ENCODE measurements around the gene KLHL14.

DNA sequence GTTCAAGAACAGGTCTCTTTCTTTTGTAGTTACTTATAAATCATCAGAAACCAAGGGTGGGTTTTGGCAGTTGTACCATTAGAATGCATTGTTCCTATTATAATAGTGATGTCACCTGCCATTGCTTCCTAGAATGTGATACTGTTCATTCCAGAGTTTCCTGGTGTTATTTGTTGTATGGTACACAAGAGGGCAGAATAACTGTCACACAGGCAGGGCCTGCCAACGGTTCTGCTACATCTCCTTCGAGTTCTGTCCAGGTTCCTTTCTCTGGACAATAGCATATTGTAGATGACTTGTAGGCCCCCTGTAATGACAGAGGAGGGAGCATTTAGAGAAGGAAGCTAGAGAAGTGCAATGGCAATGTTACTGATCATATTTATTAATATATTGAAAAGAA is 98.3 kb downstream of the KLHL14 start:
- TF ChIP-seq SMC3 (IDR thresholded peaks at IDR 0.05): no peak
- no peak for TF ChIP-seq MYC (IDR thresholded peaks at IDR 0.05; ENCODE audit: borderline replicate concordance, low read length)
- TF ChIP-seq, protein P1, sequence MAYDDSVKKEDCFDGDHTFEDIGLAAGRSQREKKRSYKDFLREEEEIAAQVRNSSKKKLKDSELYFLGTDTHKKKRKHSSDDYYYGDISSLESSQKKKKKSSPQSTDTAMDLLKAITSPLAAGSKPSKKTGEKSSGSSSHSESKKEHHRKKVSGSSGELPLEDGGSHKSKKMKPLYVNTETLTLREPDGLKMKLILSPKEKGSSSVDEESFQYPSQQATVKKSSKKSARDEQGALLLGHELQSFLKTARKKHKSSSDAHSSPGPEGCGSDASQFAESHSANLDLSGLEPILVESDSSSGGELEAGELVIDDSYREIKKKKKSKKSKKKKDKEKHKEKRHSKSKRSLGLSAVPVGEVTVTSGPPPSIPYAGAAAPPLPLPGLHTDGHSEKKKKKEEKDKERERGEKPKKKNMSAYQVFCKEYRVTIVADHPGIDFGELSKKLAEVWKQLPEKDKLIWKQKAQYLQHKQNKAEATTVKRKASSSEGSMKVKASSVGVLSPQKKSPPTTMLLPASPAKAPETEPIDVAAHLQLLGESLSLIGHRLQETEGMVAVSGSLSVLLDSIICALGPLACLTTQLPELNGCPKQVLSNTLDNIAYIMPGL (CRISPR knock-in tag; IDR thresholded peaks at IDR 0.05; ENCODE audit: borderline replicate concordance): no peak
- TF ChIP-seq, protein P2, sequence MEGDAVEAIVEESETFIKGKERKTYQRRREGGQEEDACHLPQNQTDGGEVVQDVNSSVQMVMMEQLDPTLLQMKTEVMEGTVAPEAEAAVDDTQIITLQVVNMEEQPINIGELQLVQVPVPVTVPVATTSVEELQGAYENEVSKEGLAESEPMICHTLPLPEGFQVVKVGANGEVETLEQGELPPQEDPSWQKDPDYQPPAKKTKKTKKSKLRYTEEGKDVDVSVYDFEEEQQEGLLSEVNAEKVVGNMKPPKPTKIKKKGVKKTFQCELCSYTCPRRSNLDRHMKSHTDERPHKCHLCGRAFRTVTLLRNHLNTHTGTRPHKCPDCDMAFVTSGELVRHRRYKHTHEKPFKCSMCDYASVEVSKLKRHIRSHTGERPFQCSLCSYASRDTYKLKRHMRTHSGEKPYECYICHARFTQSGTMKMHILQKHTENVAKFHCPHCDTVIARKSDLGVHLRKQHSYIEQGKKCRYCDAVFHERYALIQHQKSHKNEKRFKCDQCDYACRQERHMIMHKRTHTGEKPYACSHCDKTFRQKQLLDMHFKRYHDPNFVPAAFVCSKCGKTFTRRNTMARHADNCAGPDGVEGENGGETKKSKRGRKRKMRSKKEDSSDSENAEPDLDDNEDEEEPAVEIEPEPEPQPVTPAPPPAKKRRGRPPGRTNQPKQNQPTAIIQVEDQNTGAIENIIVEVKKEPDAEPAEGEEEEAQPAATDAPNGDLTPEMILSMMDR (IDR thresholded peaks at IDR 0.05): no peak
- TF ChIP-seq, protein P3, sequence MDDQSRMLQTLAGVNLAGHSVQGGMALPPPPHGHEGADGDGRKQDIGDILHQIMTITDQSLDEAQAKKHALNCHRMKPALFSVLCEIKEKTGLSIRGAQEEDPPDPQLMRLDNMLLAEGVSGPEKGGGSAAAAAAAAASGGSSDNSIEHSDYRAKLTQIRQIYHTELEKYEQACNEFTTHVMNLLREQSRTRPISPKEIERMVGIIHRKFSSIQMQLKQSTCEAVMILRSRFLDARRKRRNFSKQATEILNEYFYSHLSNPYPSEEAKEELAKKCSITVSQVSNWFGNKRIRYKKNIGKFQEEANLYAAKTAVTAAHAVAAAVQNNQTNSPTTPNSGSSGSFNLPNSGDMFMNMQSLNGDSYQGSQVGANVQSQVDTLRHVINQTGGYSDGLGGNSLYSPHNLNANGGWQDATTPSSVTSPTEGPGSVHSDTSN (IDR thresholded peaks at IDR 0.05): no peak
- TF ChIP-seq, protein P4, sequence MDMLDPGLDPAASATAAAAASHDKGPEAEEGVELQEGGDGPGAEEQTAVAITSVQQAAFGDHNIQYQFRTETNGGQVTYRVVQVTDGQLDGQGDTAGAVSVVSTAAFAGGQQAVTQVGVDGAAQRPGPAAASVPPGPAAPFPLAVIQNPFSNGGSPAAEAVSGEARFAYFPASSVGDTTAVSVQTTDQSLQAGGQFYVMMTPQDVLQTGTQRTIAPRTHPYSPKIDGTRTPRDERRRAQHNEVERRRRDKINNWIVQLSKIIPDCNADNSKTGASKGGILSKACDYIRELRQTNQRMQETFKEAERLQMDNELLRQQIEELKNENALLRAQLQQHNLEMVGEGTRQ (IDR thresholded peaks at IDR 0.05): no peak
- no peak for TF ChIP-seq POLR2A (IDR thresholded peaks at IDR 0.05; ENCODE audit: low read length)
- TF ChIP-seq KDM5A (IDR thresholded peaks at IDR 0.05): no peak
- TF ChIP-seq RFX5 (IDR thresholded peaks at IDR 0.05): no peak
- TF ChIP-seq, protein P5, sequence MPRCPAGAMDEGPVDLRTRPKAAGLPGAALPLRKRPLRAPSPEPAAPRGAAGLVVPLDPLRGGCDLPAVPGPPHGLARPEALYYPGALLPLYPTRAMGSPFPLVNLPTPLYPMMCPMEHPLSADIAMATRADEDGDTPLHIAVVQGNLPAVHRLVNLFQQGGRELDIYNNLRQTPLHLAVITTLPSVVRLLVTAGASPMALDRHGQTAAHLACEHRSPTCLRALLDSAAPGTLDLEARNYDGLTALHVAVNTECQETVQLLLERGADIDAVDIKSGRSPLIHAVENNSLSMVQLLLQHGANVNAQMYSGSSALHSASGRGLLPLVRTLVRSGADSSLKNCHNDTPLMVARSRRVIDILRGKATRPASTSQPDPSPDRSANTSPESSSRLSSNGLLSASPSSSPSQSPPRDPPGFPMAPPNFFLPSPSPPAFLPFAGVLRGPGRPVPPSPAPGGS (IDR thresholded peaks at IDR 0.05): no peak
- TF ChIP-seq, protein P6, sequence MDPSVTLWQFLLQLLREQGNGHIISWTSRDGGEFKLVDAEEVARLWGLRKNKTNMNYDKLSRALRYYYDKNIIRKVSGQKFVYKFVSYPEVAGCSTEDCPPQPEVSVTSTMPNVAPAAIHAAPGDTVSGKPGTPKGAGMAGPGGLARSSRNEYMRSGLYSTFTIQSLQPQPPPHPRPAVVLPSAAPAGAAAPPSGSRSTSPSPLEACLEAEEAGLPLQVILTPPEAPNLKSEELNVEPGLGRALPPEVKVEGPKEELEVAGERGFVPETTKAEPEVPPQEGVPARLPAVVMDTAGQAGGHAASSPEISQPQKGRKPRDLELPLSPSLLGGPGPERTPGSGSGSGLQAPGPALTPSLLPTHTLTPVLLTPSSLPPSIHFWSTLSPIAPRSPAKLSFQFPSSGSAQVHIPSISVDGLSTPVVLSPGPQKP (IDR thresholded peaks at IDR 0.05; ENCODE audit: low read depth, low read length): no peak
- TF ChIP-seq CEBPB (IDR thresholded peaks at IDR 0.05): no peak
- no peak for TF ChIP-seq EP300 (IDR thresholded peaks at IDR 0.05)
- no peak for TF ChIP-seq POLR2AphosphoS2 (conservative IDR thresholded peaks at IDR 0.05; ENCODE audit: low read length)

Measured in A549 (cell line).